Measurements from ENCODE around the gene TRHDE. TPM values are rescaled to one million over a fixed set of nuclear protein-coding genes. Genes with fewer than 3 reads are reported as not detected.

The TRHDE gene
- total and polyA plus RNA-seq, 4 donors = 0.19 to 7.5 (median 3.5) TPM

DNA sequence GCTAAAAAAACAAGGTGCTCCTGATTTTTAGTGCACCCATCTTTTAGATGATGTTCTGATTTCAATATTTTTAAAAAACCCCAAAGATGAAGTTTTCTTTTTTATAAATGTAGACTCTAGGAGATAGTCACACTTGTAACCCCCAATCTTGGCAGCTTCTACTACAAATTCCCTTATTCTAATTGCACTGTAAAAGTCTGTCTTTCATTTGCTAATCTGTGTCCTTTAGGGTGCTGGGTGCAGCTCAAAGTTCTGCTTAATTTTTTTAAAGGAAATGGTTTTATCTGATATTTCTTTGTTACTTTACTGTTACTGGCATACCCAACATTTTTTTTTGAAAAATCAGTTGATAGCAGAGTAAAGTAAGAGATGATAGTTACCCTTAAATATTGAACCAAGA lies 172.0 kb downstream of the TRHDE start:
- TF ChIP-seq, protein P1, sequence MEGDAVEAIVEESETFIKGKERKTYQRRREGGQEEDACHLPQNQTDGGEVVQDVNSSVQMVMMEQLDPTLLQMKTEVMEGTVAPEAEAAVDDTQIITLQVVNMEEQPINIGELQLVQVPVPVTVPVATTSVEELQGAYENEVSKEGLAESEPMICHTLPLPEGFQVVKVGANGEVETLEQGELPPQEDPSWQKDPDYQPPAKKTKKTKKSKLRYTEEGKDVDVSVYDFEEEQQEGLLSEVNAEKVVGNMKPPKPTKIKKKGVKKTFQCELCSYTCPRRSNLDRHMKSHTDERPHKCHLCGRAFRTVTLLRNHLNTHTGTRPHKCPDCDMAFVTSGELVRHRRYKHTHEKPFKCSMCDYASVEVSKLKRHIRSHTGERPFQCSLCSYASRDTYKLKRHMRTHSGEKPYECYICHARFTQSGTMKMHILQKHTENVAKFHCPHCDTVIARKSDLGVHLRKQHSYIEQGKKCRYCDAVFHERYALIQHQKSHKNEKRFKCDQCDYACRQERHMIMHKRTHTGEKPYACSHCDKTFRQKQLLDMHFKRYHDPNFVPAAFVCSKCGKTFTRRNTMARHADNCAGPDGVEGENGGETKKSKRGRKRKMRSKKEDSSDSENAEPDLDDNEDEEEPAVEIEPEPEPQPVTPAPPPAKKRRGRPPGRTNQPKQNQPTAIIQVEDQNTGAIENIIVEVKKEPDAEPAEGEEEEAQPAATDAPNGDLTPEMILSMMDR (IDR thresholded peaks at IDR 0.05; ENCODE audit: control extremely low read depth, extremely low read depth) = no peak
- ATAC-seq (ENCODE audit: insufficient read depth, low FRiP score) (no peak), DNase-seq (no peak)
- H3K4me3 ChIP-seq = no peak overlapping the region
- no peaks in the 10 kb centered on the region for H3K36me3 ChIP-seq (ENCODE audit: control insufficient read depth in 4 of 4, insufficient read depth in 4 of 4, low read length in 4 of 4)
- H3K27me3 ChIP-seq (ENCODE audit: control insufficient read depth in 3 of 3, insufficient read depth in 3 of 3, low read length in 2 of 3) = no peaks in the 10 kb centered on the region
- H3K27ac ChIP-seq (ENCODE audit: low read depth in 1 of 2, low read length in 1 of 2) = no peak overlapping the region
- no peaks in the 10 kb centered on the region for H3K4me1 ChIP-seq (ENCODE audit: control insufficient read depth in 5 of 5, insufficient read depth in 5 of 5, low read length in 5 of 5)
- no peak overlapping the region for H3K9ac ChIP-seq (ENCODE audit: insufficient read depth in 1 of 2, low read length in 2 of 2)
- H3K9me3 ChIP-seq (ENCODE audit: control insufficient read depth in 4 of 4, insufficient read depth in 3 of 4, low read length in 3 of 4) = peaks cover 0 to 5% (median 0%) of the 10 kb centered on the region in 4 donors

DNA sequence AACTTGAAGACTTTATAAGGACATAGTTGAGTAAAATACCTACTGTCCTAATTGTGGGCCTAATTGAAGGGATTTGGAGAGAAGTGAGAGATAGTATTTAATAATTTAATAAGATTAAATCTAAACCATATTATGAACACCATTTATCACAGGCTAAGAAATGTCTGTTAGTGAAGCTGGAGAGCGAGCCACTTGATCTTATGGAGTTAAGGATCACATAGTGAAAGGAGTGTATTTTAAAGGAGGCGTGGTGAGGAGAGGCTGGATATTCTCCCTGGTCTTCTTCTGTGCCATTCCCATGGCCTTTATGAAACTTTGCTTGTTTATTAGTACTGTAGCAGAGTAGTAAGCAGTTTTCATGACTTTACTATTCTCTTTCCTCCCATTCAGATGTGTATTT lies 172.4 kb downstream of the TRHDE start:
- H3K4me1 ChIP-seq (ENCODE audit: control insufficient read depth in 5 of 5, insufficient read depth in 5 of 5, low read length in 5 of 5) = no peaks in the 10 kb centered on the region
- no peak overlapping the region for H3K27ac ChIP-seq (ENCODE audit: low read depth in 1 of 2, low read length in 1 of 2)
- no peak overlapping the region for H3K9ac ChIP-seq (ENCODE audit: insufficient read depth in 1 of 2, low read length in 2 of 2)
- DNase-seq (no peak), ATAC-seq (ENCODE audit: insufficient read depth, low FRiP score) (no peak)
- WGBS, 2 donors = 83 to 86% methylated on average over 2 of the region's 2 CpGs
- TF ChIP-seq, protein P1 (IDR thresholded peaks at IDR 0.05; ENCODE audit: control extremely low read depth, extremely low read depth) = no peak
- peaks cover 0 to 5% (median 0%) of the 10 kb centered on the region in 4 donors for H3K9me3 ChIP-seq (ENCODE audit: control insufficient read depth in 4 of 4, insufficient read depth in 3 of 4, low read length in 3 of 4)
- H3K4me3 ChIP-seq = no peak overlapping the region
- H3K36me3 ChIP-seq (ENCODE audit: control insufficient read depth in 4 of 4, insufficient read depth in 4 of 4, low read length in 4 of 4) = no peaks in the 10 kb centered on the region
- H3K27me3 ChIP-seq (ENCODE audit: control insufficient read depth in 3 of 3, insufficient read depth in 3 of 3, low read length in 2 of 3) = no peaks in the 10 kb centered on the region

DNA sequence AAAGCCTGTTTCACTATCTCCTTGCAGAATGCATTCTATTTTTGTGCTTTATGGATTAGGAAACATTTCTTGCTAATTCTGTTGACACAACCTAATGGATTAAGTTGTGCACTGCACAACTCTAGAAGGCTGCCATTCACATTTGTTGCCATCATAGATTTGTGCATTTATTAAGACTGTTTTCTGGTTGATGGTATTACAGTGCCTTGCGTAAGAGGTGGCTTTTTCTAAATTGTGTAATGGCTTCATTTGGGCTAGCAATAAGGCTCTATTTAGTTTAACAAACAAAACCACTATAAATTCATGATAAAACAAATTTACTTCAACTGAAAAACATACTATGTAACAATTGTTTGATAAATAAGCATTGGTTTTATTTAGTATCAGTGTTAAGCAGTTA lies 175.9 kb downstream of the TRHDE start:
- no peak overlapping the region for H3K4me3 ChIP-seq
- no peak overlapping the region for H3K9ac ChIP-seq (ENCODE audit: insufficient read depth in 1 of 2, low read length in 2 of 2)
- H3K27ac ChIP-seq (ENCODE audit: low read depth in 1 of 2, low read length in 1 of 2) = no peak overlapping the region
- TF ChIP-seq, protein P1 (IDR thresholded peaks at IDR 0.05; ENCODE audit: control extremely low read depth, extremely low read depth) = no peak
- peaks cover 0 to 2% (median under 1%) of the 10 kb centered on the region in 4 donors for H3K9me3 ChIP-seq (ENCODE audit: control insufficient read depth in 4 of 4, insufficient read depth in 3 of 4, low read length in 3 of 4)
- no peak for ATAC-seq (ENCODE audit: insufficient read depth, low FRiP score)
- H3K27me3 ChIP-seq (ENCODE audit: control insufficient read depth in 3 of 3, insufficient read depth in 3 of 3, low read length in 2 of 3) = no peaks in the 10 kb centered on the region
- DNase-seq = no peak
- H3K36me3 ChIP-seq (ENCODE audit: control insufficient read depth in 4 of 4, insufficient read depth in 4 of 4, low read length in 4 of 4) = no peaks in the 10 kb centered on the region
- 89 to 92% methylated on average over 1 of the region's 1 CpG for WGBS, 2 donors
- no peaks in the 10 kb centered on the region for H3K4me1 ChIP-seq (ENCODE audit: control insufficient read depth in 5 of 5, insufficient read depth in 5 of 5, low read length in 5 of 5)

DNA sequence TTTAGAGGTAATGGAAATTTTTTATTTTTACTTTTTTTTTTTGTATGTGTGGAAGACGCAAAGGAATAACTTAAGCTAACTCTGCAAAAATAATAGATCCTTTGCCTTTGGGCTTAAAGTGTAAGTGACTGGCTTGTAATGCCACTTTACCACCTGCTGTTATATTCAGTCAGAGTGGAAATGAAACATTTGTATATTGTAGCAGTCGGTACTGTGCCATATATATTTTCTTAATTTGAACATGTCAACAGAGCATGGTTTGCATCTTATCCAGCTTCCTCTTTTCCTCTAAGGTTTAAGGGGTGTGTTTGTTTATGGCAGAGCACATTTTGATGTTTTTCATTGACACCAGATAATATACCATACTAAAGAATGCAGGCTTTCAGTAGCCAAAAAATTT lies 176.6 kb downstream of the TRHDE start:
- ATAC-seq (ENCODE audit: insufficient read depth, low FRiP score) (no peak), DNase-seq (no peak)
- TF ChIP-seq, protein P1 (IDR thresholded peaks at IDR 0.05; ENCODE audit: control extremely low read depth, extremely low read depth) = no peak
- Histone ChIP-seq H3K36me3 (ENCODE audit: control insufficient read depth in 4 of 4, insufficient read depth in 4 of 4, low read length in 4 of 4) (no peaks in the 10 kb centered on the region), H3K27me3 (ENCODE audit: control insufficient read depth in 3 of 3, insufficient read depth in 3 of 3, low read length in 2 of 3) (no peaks in the 10 kb centered on the region), H3K9me3 (ENCODE audit: control insufficient read depth in 4 of 4, insufficient read depth in 3 of 4, low read length in 3 of 4) (peaks cover 0 to 4% (median under 1%) of the 10 kb centered on the region in 4 donors), H3K27ac (ENCODE audit: low read depth in 1 of 2, low read length in 1 of 2) (no peak overlapping the region), H3K4me3 (no peak overlapping the region), H3K9ac (ENCODE audit: insufficient read depth in 1 of 2, low read length in 2 of 2) (no peak overlapping the region), H3K4me1 (ENCODE audit: control insufficient read depth in 5 of 5, insufficient read depth in 5 of 5, low read length in 5 of 5) (no peaks in the 10 kb centered on the region)
- WGBS, 2 donors = 64 to 75% methylated on average over 2 of the region's 2 CpGs
